GM19035 (cell line): Measurements from ENCODE around the gene SPATA1.
"Not testable (repeated sequence)": the region's sequence is repeated elsewhere in the genome, so short reads cannot be mapped to it uniquely, and the experiment has no call there.

Experiments
- ATAC-seq: cut with Tn5 transposase; IDR thresholded peaks from one replicate; pipeline ENCODE4 v1.9.1; 2021; ENCODE audit not compliant: unreplicated experiment

Gene SPATA1

GRCh38 chr1:84506002-84506728 is at the start of gene SPATA1, which contains the start of gene GNG5:
Gene SPATA1, plus strand, starts transcription at chr1:84506386. Its CDS starts 9,974 bp downstream, at chr1:84516360.
Gene GNG5, minus strand, starts transcription at chr1:84506581. Its CDS starts 490 bp downstream, at chr1:84506091.
- peak; percentile 78 for ATAC-seq

- no peak for ATAC-seq
These were observed 44.1 kb upstream of the SPATA1 start for GRCh38 chr1:84462118-84462517.

- ATAC-seq: no peak
These were observed 38.9 kb upstream of the SPATA1 start for GRCh38 chr1:84467298-84467697.

- ATAC-seq: no peak
These were observed 30.0 kb upstream of the SPATA1 start for GRCh38 chr1:84476225-84476624.

GRCh38 chr1:84478876-84479868 is 27.0 kb upstream of the SPATA1 start, which contains the start of gene RPF1:
Gene RPF1, plus strand, starts transcription at chr1:84479266. Its CDS starts 16 bp downstream, at chr1:84479282.
- peak; percentile 98 for ATAC-seq

- no peak for ATAC-seq
These were observed 26.2 kb upstream of the SPATA1 start for GRCh38 chr1:84479998-84480397.

- no peak for ATAC-seq
These were observed 25.5 kb upstream of the SPATA1 start for GRCh38 chr1:84480650-84481049.

- no peak for ATAC-seq
These were observed 24.9 kb upstream of the SPATA1 start for GRCh38 chr1:84481317-84481716.

- no peak for ATAC-seq
These were observed 18.1 kb upstream of the SPATA1 start for GRCh38 chr1:84488107-84488506.

GRCh38 chr1:84489766-84490165 is 16.4 kb upstream of the SPATA1 start:
- ATAC-seq: no peak

GRCh38 chr1:84492726-84493125 is 13.5 kb upstream of the SPATA1 start:
- no peak for ATAC-seq

GRCh38 chr1:84493747-84494146 is 12.4 kb upstream of the SPATA1 start:
- no peak for ATAC-seq

GRCh38 chr1:84496498-84496897 is 9.7 kb upstream of the SPATA1 start:
- ATAC-seq: no peak

GRCh38 chr1:84497631-84498275 is 8.4 kb upstream of the SPATA1 start:
- ATAC-seq: no peak

- ATAC-seq: no peak
These were observed 3.3 kb upstream of the SPATA1 start for GRCh38 chr1:84502927-84503326.

- ATAC-seq: no peak
These were observed 1.4 kb upstream of the SPATA1 start for GRCh38 chr1:84504580-84505492.

- peak; percentile 42 for ATAC-seq
These were observed 639 bp upstream of the SPATA1 start for GRCh38 chr1:84505493-84506001.

GRCh38 chr1:84506729-84507453 is 705 bp downstream of the SPATA1 start:
- ATAC-seq: no peak

GRCh38 chr1:84507887-84508286 is 1.7 kb downstream of the SPATA1 start:
- not testable (repeated sequence) for ATAC-seq
